ENCODE results near the gene ATF2.

The ATF2 gene

DNA sequence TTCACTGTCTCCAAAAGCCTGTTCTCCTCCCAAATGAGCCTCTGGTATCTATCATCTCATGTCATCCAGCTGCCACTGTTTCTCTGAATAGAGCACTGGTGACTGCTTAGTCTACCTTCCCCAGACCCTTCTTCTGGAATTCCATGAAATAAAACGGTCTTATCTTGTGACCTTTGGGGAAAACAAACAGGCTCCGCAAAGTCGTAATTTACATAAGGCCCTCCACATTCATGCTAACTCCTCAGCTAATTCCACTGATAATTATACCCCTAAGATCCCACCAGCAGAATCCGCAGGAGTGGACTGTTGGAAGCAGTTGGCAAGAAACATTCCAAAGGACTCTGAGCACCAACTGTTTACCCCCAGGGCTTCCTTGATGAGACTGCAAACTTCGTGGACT, 129.0 kb downstream of the ATF2 start:
- H3K4me2 ChIP-seq: peak overlapping the region; percentile 24; the same call in 1 of the 2 replicates
- peaks cover 46% of the 10 kb centered on the region for H3K4me1 ChIP-seq (ENCODE audit: low read depth, poor library complexity, severe bottlenecking)
- H3K27me3 ChIP-seq (ENCODE audit: insufficient read depth, low read depth): no peaks in the 10 kb centered on the region
- no peak overlapping the region for H3K4me3 ChIP-seq (IDR thresholded peaks at IDR 0.05; ENCODE audit: insufficient read depth, low read depth, low read length)
- TF ChIP-seq, protein P1, sequence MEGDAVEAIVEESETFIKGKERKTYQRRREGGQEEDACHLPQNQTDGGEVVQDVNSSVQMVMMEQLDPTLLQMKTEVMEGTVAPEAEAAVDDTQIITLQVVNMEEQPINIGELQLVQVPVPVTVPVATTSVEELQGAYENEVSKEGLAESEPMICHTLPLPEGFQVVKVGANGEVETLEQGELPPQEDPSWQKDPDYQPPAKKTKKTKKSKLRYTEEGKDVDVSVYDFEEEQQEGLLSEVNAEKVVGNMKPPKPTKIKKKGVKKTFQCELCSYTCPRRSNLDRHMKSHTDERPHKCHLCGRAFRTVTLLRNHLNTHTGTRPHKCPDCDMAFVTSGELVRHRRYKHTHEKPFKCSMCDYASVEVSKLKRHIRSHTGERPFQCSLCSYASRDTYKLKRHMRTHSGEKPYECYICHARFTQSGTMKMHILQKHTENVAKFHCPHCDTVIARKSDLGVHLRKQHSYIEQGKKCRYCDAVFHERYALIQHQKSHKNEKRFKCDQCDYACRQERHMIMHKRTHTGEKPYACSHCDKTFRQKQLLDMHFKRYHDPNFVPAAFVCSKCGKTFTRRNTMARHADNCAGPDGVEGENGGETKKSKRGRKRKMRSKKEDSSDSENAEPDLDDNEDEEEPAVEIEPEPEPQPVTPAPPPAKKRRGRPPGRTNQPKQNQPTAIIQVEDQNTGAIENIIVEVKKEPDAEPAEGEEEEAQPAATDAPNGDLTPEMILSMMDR (conservative IDR thresholded peaks at IDR 0.05; ENCODE audit: low read depth, low read length): no peak
- no peaks in the 10 kb centered on the region for H3K79me2 ChIP-seq (ENCODE audit: insufficient read depth, low read depth)
- H3K27ac ChIP-seq: peak overlapping the region; percentile 50; the same call in 1 of the 2 replicates
- H3K9ac ChIP-seq: no peak overlapping the region
- H4K20me1 ChIP-seq (ENCODE audit: insufficient read depth): no peaks in the 10 kb centered on the region
- no peaks in the 10 kb centered on the region for H3K36me3 ChIP-seq (ENCODE audit: insufficient read depth)
- H2AFZ ChIP-seq (ENCODE audit: low read depth): no peak overlapping the region

GRCh38 chr2:175037941-175038340, 130.1 kb downstream of the ATF2 start:
- Histone ChIP-seq H3K4me1 (ENCODE audit: low read depth, poor library complexity, severe bottlenecking) (peaks cover 46% of the 10 kb centered on the region), H2AFZ (ENCODE audit: low read depth) (no peak overlapping the region), H3K4me3 (IDR thresholded peaks at IDR 0.05; ENCODE audit: insufficient read depth, low read depth, low read length) (no peak overlapping the region), H4K20me1 (ENCODE audit: insufficient read depth) (no peaks in the 10 kb centered on the region), H3K79me2 (ENCODE audit: insufficient read depth, low read depth) (no peaks in the 10 kb centered on the region), H3K9ac (no peak overlapping the region), H3K27me3 (ENCODE audit: insufficient read depth, low read depth) (no peaks in the 10 kb centered on the region), H3K36me3 (ENCODE audit: insufficient read depth) (no peaks in the 10 kb centered on the region), H3K4me2 (no peak overlapping the region), H3K27ac (no peak overlapping the region)
- TF ChIP-seq, protein P1 (conservative IDR thresholded peaks at IDR 0.05; ENCODE audit: low read depth, low read length): no peak

GRCh38 chr2:175036582-175037018, 131.4 kb downstream of the ATF2 start:
- H3K79me2 ChIP-seq (ENCODE audit: insufficient read depth, low read depth): no peaks in the 10 kb centered on the region
- no peaks in the 10 kb centered on the region for H3K27me3 ChIP-seq (ENCODE audit: insufficient read depth, low read depth)
- TF ChIP-seq, protein P1 (conservative IDR thresholded peaks at IDR 0.05; ENCODE audit: low read depth, low read length): peak; percentile 87
- H3K4me1 ChIP-seq (ENCODE audit: low read depth, poor library complexity, severe bottlenecking): peaks cover 46% of the 10 kb centered on the region
- H3K9ac ChIP-seq: no peak overlapping the region
- no peak overlapping the region for H3K27ac ChIP-seq
- no peaks in the 10 kb centered on the region for H4K20me1 ChIP-seq (ENCODE audit: insufficient read depth)
- no peaks in the 10 kb centered on the region for H3K36me3 ChIP-seq (ENCODE audit: insufficient read depth)
- H2AFZ ChIP-seq (ENCODE audit: low read depth): no peak overlapping the region
- no peak overlapping the region for H3K4me3 ChIP-seq (IDR thresholded peaks at IDR 0.05; ENCODE audit: insufficient read depth, low read depth, low read length)
- peak overlapping the region; percentile 23; the same call in 1 of the 2 replicates for H3K4me2 ChIP-seq

GRCh38 chr2:175035806-175036205, 132.2 kb downstream of the ATF2 start:
- H3K27ac ChIP-seq: no peak overlapping the region
- TF ChIP-seq, protein P1 (conservative IDR thresholded peaks at IDR 0.05; ENCODE audit: low read depth, low read length): no peak
- no peak overlapping the region for H3K4me2 ChIP-seq
- H3K27me3 ChIP-seq (ENCODE audit: insufficient read depth, low read depth): no peaks in the 10 kb centered on the region
- peaks cover 41% of the 10 kb centered on the region for H3K4me1 ChIP-seq (ENCODE audit: low read depth, poor library complexity, severe bottlenecking)
- no peak overlapping the region for H3K9ac ChIP-seq
- no peak overlapping the region for H3K4me3 ChIP-seq (IDR thresholded peaks at IDR 0.05; ENCODE audit: insufficient read depth, low read depth, low read length)
- no peaks in the 10 kb centered on the region for H3K36me3 ChIP-seq (ENCODE audit: insufficient read depth)
- H2AFZ ChIP-seq (ENCODE audit: low read depth): no peak overlapping the region
- no peaks in the 10 kb centered on the region for H4K20me1 ChIP-seq (ENCODE audit: insufficient read depth)
- H3K79me2 ChIP-seq (ENCODE audit: insufficient read depth, low read depth): no peaks in the 10 kb centered on the region

Measured in KMS-11 (cell line).